Lung (tissue), 12 donors: ENCODE measurements around the gene RBM24. TPM values are rescaled to one million over a fixed set of nuclear protein-coding genes. Genes with fewer than 3 reads are reported as not detected.

Source experiments
- ATAC-seq: fragments of 200-7000 bp; cut with Tn5 transposase; one replicate; pipeline ENCODE4 v1.9.1; 2020; ENCODE audit warnings: moderate number of reproducible peaks; ENCODE audit not compliant: insufficient read depth, low FRiP score
- DNase-seq, 3 donors: peaks; one replicate each; pipeline ENCODE4 v3.0.0-alpha.2; 2013 to 2017
- H3K27ac ChIP-seq, 2 donors: one replicate each; pipeline ENCODE4 v1.5.1; 2013; ENCODE audit warnings: mild to moderate bottlenecking in 2 of 2, moderate library complexity in 2 of 2, control low read depth in 1 of 2, inconsistent platforms in 1 of 2, low read depth in 1 of 2, low read length in 1 of 2
- H3K27me3 ChIP-seq, 3 donors: one replicate each; pipeline ENCODE4 v1.5.1; 2013; ENCODE audit warnings: low read length in 2 of 3; ENCODE audit not compliant: control insufficient read depth in 3 of 3, insufficient read depth in 3 of 3
- H3K36me3 ChIP-seq, 4 donors: one replicate each; pipeline ENCODE4 v1.5.1; 2013; ENCODE audit warnings: low read length in 4 of 4, mild to moderate bottlenecking in 1 of 4, moderate library complexity in 1 of 4; ENCODE audit not compliant: control insufficient read depth in 4 of 4, insufficient read depth in 4 of 4
- H3K4me1 ChIP-seq, 5 donors: one replicate each; pipeline ENCODE4 v1.5.1; 2013; ENCODE audit warnings: low read length in 5 of 5, mild to moderate bottlenecking in 2 of 5, moderate library complexity in 1 of 5; ENCODE audit not compliant: control insufficient read depth in 5 of 5, insufficient read depth in 5 of 5
- H3K4me3 ChIP-seq: one replicate; pipeline ENCODE4 v1.5.1; 2013; ENCODE audit warnings: mild to moderate bottlenecking, control low read depth, moderate library complexity
- H3K9ac ChIP-seq, 2 donors: one replicate each; pipeline ENCODE4 v1.5.1; 2013; ENCODE audit warnings: low read length in 2 of 2, control low read depth in 1 of 2; ENCODE audit not compliant: insufficient read depth in 1 of 2
- H3K9me3 ChIP-seq, 4 donors: one replicate each; pipeline ENCODE4 v1.5.1; 2013; ENCODE audit warnings: low read length in 3 of 4, mild to moderate bottlenecking in 1 of 4, moderate library complexity in 1 of 4; ENCODE audit not compliant: control insufficient read depth in 4 of 4, insufficient read depth in 3 of 4
- CTCF ChIP-seq: IDR thresholded peaks from 2 replicates; pipeline ENCODE4 v1.5.1; 2012; ENCODE audit warnings: mild to moderate bottlenecking; ENCODE audit errors: control extremely low read depth, extremely low read depth
- WGBS, 2 donors: extraction: QIAGEN DNeasy Blood & Tissue Kit; methylation state at CpG; one replicate each; pipeline ENCODE4 v1.1.7; 2013; 5-methylcytosine and 5-hydroxymethylcytosine counted together
- polyA plus RNA-seq, 2 donors: library from polyadenylated mRNA; stranded (reverse); fragments of 200-250 nt; gene quantifications; one replicate each; pipeline ENCODE4 v1.2.1, GENCODE V29; 2013
- total RNA-seq, 2 donors: library from RNA; depleted of rRNA in 1 of 2; stranded (reverse); fragments of >200 nt in 1 of 2; gene quantifications; one replicate each; pipeline ENCODE4 v1.2.1, GENCODE V29; 2014 to 2021
- donor health status: control.
- donor health status: control.
- donor health status: Bipolar disorder and iron deficiency.
- donor health status: healthy.
- donor health status: DM: yes; HTN: yes; CAD: no.

Gene RBM24
- total and polyA plus RNA-seq, 4 donors, result 1.1 to 3.0 (median 1.8) TPM

GRCh38 chr6:17341891-17342290 lies 60.7 kb downstream of the RBM24 start:
- Histone ChIP-seq H3K9me3 (no peaks in the 10 kb centered on the region), H3K4me3 (no peak overlapping the region), H3K27me3 (no peaks in the 10 kb centered on the region), H3K36me3 (no peaks in the 10 kb centered on the region), H3K4me1 (no peaks in the 10 kb centered on the region), H3K9ac (no peak overlapping the region), H3K27ac (no peak overlapping the region)
- no peak for ATAC-seq
- 75 to 78% methylated on average over 3 of the region's 3 CpGs for WGBS, 2 donors
- DNase-seq, result no peak
- no peak for TF ChIP-seq CTCF

DNA sequence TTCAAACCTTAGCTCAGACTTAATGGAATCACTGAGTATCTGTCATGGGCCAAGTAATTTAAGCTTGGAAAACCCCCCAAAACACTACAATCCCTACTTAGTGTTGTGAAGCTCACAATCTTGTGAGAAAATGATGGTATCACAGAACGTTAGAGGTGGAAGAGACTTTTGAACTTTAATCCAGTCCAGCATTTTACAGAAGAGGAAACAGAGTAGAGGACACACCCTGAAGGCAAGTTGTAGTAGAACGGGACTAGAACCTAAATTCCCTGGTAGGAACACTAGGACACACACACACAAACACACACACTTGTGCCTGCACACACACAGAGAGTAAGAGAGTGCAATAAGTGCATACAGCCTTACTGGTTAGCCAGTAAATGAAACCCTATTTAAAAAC lies 62.1 kb downstream of the RBM24 start:
- H3K27ac ChIP-seq, result no peak overlapping the region
- no peak for DNase-seq
- ATAC-seq, result no peak
- H3K36me3 ChIP-seq, result no peaks in the 10 kb centered on the region
- H3K27me3 ChIP-seq, result no peaks in the 10 kb centered on the region
- no peaks in the 10 kb centered on the region for H3K4me1 ChIP-seq
- WGBS, 2 donors, result 76 to 84% methylated on average over 2 of the region's 2 CpGs
- no peak for TF ChIP-seq CTCF
- no peak overlapping the region for H3K4me3 ChIP-seq
- H3K9me3 ChIP-seq, result no peaks in the 10 kb centered on the region
- no peak overlapping the region for H3K9ac ChIP-seq

Other genes starting within 250 kb of the RBM24 start
- gene STMND1, start 179.3 kb upstream of the RBM24 start, total RNA-seq, result 10 to 100 TPM; 10.7 to 11.0 TPM
- 1 to 10 TPM; 4.6 to 5.9 TPM for gene STMND1, start 179.3 kb upstream of the RBM24 start, polyA plus RNA-seq
- 1 to 10 TPM; 3.3 to 5.7 TPM for gene CAP2, start 112.2 kb downstream of the RBM24 start, total RNA-seq
- gene CAP2, start 112.2 kb downstream of the RBM24 start, polyA plus RNA-seq, result 1 to 10 TPM; 2.0 to 3.6 TPM